HG03457 (cell line): Measurements from ENCODE around the gene LMOD1.
A peak's percentile ranks its signal among the peaks of the same experiment; 100 is the strongest.
"Not testable (repeated sequence)": the region's sequence is repeated elsewhere in the genome, so short reads cannot be mapped to it uniquely, and the experiment has no call there.

Experiments used
- ATAC-seq: cut with Tn5 transposase; IDR thresholded peaks from one replicate; pipeline ENCODE4 v1.9.1; 2021; ENCODE audit warnings: moderate number of reproducible peaks; ENCODE audit not compliant: unreplicated experiment

Gene LMOD1

GRCh38 chr1:201917362-201918033 is 28.9 kb downstream of the LMOD1 start:
- ATAC-seq: no peak

GRCh38 chr1:201916649-201917249 is 29.6 kb downstream of the LMOD1 start:
- ATAC-seq: no peak

GRCh38 chr1:201914456-201915235 is 31.7 kb downstream of the LMOD1 start:
- ATAC-seq: no peak

- ATAC-seq: no peak
These were observed 33.5 kb downstream of the LMOD1 start for GRCh38 chr1:201912832-201913231.

DNA sequence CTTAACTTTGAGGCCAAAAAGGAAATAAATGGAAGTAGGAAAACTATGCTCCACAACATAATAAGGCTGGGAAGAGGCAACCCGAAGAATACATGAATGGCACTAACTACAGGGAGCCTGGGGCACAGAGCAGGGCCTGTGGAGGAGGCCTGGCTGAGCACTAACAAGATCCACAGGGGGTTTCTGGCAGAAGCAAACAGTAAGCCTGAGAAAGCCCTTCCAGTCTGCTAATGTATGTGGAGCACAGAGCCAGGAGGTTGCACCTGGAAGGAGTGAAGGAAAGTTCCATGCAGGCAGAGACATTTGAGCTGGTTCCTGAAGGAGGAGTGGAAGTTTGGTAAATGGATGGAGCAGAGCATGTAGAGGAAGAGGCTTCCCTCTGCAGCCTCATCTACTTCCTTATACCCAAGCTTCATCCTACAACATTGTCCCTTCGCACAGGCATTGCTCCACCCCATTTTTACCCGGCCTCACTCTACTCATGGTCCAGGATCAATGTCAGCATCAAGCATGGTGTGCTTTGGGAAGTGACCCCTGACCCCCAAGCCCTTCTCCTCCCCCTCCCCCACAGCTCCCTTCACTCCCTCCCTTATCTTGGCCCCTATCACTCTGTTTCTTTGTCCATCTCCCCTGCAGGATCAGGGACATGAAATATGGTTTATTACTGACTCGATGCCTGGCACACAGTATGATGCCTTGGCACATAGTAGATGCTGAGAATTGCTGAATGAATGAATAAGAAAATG is 34.3 kb downstream of the LMOD1 start:
- ATAC-seq: no peak

DNA sequence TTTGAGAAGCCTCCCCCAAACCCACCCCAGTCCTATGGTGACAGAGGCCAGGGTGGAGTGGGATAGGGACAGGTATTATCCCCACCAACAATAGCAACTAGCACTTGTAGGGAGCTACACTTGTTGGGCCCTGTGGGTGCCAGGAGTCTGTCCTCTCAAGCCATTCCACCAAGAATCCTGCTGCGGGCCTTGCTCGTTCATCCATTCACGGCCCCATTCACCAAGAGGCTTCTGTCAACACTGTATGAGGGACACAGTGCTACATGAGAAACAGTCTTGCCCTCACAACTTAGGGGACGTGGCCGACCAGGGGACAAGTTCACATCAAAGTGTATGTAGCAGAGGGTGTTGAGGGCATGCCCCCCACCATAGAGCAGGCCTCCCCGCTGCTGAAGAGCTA is 38.7 kb downstream of the LMOD1 start:
- no peak for ATAC-seq

- ATAC-seq: no peak
These were observed 40.0 kb downstream of the LMOD1 start for GRCh38 chr1:201906336-201906735.

- no peak for ATAC-seq
These were observed 41.0 kb downstream of the LMOD1 start for GRCh38 chr1:201905234-201905890.

DNA sequence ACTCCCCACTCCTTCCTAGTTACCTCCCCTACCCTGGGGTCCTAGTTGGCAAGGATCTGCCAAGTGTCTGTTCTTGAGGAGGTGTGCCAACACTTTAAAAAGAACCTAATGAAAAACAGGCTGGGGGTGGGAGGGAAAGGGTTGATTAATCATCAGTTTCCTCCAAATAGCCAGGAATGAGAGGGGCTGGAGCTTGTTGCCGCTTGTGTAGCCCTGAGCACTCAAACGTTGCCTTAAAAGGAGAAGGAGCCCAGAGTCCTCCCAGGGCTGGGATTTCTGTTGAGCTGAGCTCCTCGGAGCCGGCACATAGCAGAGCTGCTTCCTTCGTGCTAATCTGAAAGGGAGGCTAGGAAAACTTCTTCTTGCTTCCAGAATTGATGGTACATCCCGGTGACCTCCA is 41.8 kb downstream of the LMOD1 start:
- ATAC-seq: no peak

GRCh38 chr1:201903135-201903534 is 43.2 kb downstream of the LMOD1 start:
- no peak for ATAC-seq

- no peak for ATAC-seq
These were observed 44.1 kb downstream of the LMOD1 start for GRCh38 chr1:201902198-201902597.

DNA sequence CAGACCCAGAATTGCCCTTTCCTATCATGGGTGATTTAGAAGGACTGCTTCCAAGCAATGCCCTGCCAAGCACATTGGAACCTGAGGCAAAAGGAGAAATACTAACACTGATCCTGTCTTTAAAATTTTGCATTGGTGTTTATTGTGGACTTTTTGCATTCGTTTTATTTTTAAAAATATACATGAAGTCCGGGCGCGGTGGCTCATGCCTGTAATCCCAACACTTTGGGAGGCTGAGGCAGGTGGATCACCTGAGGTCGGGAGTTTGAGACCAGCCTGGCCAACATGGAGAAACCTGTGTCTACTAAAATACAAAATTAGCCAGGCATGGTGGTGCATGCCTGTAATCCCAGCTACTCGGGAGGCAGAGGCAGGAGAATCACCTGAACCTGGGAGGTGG is 45.3 kb downstream of the LMOD1 start:
- ATAC-seq: not testable (repeated sequence)

GRCh38 chr1:201900476-201900875 is 45.9 kb downstream of the LMOD1 start:
- no peak for ATAC-seq

GRCh38 chr1:201899683-201900429 is 46.5 kb downstream of the LMOD1 start:
- ATAC-seq: no peak

- ATAC-seq: no peak
These were observed 47.4 kb downstream of the LMOD1 start for GRCh38 chr1:201898992-201899391.

GRCh38 chr1:201898240-201898894 is 48.0 kb downstream of the LMOD1 start:
- no peak for ATAC-seq

DNA sequence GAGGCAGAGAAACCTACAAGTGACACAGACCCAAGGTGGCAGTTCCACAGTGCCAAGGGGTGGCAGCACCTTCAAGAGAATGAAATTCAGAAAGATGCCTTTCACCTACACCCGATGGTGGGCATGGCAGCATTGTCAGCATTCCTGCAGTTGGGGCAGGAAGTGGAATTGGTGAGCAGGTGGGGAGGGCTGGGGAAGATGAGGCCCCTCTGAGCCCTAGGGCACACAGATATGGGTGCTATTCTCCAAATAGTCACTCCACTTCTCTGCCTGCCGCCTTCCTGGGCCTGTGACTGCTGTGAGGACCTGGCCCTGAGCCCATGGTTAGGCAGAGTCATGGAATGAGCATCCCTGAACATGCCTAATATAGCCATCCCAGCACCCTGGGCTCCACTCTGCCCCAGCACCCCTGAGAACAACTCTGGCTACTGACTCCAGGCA is 49.4 kb downstream of the LMOD1 start:
- no peak for ATAC-seq

DNA sequence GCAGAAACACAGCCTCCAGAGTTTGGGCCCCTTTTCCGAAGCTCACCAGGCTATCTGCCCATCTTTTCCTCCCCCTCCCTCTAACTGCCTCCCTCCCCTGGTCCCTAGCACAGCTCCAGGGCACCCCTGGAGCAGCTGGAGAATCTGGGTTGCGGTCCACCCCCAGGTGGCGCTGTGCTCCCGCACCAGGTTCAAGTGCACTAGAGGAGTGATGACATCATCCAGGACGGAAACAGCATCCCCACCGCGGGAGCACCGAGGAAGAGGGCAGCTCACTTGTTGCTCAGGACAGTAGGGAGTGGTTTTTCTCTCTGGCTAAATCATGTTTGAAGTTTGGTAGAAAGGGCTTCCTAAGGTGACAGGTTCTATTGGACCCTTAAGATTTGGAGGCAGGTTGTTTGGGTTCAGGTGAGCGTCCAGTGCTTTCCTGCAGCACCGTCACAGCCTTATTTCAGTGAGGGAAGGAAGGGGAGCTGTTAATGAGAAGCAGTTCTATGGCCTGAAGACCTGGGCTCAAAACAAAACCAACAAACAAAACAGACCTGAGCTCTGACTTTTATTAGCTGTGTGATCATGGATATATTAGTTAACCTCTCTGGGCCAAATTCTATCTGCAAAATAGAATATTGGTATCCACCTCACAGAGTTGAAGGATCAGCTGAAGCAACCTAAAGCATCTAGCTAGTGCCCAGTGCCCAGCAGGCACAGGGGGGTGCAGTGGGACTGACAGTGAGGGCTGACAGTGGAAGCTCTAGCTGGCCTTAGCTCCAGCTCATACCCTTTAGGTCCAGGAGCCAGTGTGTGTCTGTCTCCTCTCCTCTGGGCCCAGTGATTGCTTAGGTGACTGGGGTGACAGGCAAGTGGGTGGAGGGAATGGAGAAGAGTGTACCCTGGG is 50.2 kb downstream of the LMOD1 start:
- ATAC-seq: peak; percentile 74
